NCI-H524 treated with DMSO at 0.1 percent for 48 hours (cell line): ENCODE measurements around the gene CCHCR1.

Experiments used
- DNase-seq: peaks from one replicate; lab custom pipeline; 2025; lab: John Stamatoyannopoulos, UW

Gene CCHCR1

GRCh38 chr6:31128093-31128676 is 29.4 kb downstream of the CCHCR1 start:
- DNase-seq, result no peak

GRCh38 chr6:31126396-31127175 is 31.0 kb downstream of the CCHCR1 start:
- no peak for DNase-seq

- no peak for DNase-seq
Observed at GRCh38 chr6:31125586-31126363, 31.8 kb downstream of the CCHCR1 start.

DNA sequence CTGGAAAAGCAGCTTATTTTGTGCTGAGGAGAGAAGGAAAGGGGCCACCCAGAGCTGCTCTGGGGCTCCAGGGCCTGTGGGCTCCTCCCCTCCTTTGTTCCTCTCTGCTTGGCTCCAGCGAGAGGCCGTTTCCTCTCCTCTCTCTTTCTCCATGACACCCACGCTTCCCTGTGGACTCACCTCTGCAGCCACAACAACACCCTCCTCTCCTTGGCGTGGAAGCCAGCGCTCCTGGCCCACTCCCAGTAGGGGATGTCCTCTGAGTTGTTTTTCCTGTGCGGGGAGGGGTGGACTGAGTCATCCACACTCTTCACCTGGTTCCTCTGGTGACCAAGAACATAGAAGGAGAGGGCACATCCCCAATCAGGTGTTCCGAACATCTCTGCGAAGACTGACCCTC is 32.4 kb downstream of the CCHCR1 start:
- DNase-seq, result no peak

DNA sequence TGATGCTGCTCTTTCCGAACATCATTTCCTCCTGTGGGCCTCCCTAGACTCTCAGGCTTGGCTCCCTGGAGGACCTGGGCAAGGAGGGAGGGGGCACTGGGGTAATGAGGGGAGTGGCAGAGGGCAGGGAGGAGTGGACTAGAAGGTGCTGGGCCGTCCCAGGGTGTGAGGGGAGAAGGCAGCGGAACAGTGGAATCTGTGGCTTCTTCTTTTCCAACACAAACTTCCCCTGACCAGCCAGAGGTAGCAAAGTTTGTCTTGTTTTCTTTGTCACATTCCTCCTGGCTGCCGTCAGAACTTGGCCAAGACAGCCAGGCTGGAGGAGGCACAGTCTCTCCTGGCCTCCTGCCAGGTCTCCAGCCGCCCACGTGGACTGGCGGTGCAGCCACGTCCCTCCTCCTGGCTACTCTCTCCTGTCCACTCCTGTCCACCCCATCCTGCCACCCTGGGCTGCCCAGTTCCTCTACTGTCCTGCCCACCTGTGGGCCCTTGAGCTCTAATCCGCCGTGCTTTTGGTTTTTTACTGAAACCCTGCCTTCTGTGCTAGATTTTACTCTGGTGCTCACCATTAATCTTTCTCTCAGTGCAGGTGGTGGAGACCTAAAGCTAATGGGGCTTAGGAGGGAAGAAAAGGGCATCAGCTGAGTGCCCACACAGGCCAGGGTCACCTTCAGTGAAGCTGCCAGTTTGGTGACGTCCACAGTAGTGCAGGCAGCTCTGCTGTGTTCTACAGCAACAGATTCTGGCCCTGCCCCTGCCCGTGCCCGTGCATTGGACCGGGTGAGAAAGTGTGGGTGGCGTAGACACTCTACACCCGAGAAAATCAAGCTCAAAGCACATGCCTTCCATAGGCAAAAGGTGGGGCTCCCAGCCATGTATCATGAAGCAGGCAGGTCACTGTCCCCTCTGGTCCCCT is 34.6 kb downstream of the CCHCR1 start:
- no peak for DNase-seq

GRCh38 chr6:31121131-31121790 is 36.3 kb downstream of the CCHCR1 start:
- DNase-seq, result no peak

- no peak for DNase-seq
Observed at GRCh38 chr6:31120151-31120915, 37.3 kb downstream of the CCHCR1 start, which contains the start of gene CDSN. CDSN (minus strand) TSS chr6:31120446; CDS start chr6:31120419, 27 bp downstream.

- DNase-seq, result no peak
Observed at GRCh38 chr6:31118178-31118577, 39.4 kb downstream of the CCHCR1 start.

GRCh38 chr6:31116661-31117385 is 40.8 kb downstream of the CCHCR1 start:
- DNase-seq, result no peak

- no peak for DNase-seq
Observed at GRCh38 chr6:31115941-31116560, 41.6 kb downstream of the CCHCR1 start.

DNA sequence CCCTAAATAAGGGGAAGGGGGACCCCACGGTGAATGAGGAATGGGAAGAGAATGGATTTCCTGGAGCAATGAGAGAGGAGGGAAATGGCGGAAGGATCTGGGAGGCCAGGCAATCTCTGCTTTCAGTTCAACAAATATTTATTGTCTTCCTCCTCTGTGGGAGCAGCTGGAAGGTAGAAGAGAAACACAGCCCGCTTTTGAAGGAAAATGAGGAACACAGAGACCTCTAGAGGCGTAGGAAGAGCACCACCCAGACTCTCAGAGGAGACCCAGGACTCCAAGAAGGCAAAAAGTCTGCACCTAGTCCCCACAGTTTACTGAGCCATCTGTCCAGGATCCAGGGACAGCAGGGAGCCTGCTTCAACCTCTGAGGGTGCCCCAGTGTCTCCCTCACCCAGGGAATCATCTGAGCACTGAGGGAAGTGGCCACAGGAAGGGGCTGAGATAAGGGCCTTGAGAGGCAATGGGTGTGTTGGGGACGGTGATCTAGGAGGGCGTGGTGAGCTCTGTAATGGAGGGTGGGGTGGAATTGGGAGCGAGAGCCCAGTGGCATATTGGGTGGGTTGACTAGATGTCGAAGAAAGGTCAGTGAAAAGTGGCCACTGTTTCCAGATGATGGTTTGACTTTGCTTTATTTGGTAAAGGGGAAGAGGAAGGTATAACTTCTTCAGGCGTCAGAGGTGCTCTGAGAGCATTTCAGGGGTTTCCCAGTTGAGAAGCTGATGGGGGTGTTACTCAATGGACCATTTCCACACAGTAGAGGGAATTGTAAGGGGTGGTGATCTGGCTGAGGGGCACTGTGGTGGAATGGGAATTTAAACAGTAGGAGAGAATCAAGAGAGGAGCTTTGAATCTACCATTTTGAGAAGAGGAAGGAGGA is 42.4 kb downstream of the CCHCR1 start:
- no peak for DNase-seq

- DNase-seq, result no peak
Observed at GRCh38 chr6:31114541-31114878, 43.1 kb downstream of the CCHCR1 start, which contains the start of gene PSORS1C1. PSORS1C1 (plus strand) TSS chr6:31114800; CDS start chr6:31129633, 14,833 bp downstream.

DNA sequence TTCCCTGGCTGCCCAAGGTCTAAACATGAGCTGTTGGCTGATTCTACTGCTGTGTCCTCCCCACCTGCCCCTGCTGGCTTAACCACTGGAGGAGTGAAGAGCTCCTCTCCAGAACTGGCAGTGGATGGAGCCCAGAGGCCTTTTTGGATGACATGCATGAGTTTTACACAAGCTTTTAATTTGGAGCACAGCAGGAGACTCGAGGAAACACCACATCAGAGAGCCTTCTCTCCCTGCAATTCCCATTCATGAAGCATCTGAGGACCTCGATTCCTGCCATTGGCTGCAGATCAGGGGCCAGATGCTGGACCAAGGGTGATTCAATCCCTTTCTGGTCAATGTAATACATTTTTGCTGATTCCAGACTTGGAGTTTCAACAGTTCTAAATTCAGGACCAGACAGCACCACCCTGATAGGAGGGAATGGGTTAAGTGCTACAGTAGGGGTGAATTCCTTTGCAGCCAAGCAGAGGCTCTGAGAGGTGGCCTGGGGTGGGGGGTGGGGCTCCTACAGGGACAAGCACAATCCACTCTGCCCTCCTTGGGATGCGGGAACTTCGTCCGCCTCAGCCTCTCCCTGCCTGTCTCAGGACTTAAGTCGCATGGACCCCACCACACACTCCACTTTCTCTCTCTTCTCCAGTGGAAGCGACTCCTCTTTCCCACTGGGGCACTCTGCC is 43.6 kb downstream of the CCHCR1 start:
- DNase-seq, result no peak

DNA sequence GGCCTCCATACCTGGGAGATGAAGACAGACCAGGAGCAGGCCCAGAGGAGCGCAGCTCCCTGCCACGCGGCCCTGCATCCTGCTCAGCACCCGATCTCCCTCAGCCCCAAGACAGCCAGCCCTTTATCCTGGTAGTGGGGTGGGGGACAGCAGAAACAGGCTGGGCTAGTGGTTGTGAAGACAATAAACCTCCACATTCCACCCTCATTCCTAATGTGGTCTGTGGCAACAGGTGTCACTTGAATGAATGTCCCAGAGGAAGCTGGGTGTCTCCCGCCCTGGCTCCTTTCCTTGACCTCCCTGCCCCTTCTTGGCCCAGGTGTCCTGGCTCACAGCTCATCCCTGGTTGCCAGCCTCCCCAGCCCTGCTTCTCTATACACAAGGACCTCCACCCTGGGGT is 45.1 kb downstream of the CCHCR1 start, which contains the start of gene C6orf15:
C6orf15 (minus strand) TSS at position 98 of the 400 bp plus-strand sequence; CDS start at position 78, 20 bp downstream.
- no peak for DNase-seq

GRCh38 chr6:31111712-31112111 is 45.9 kb downstream of the CCHCR1 start:
- no peak for DNase-seq

DNA sequence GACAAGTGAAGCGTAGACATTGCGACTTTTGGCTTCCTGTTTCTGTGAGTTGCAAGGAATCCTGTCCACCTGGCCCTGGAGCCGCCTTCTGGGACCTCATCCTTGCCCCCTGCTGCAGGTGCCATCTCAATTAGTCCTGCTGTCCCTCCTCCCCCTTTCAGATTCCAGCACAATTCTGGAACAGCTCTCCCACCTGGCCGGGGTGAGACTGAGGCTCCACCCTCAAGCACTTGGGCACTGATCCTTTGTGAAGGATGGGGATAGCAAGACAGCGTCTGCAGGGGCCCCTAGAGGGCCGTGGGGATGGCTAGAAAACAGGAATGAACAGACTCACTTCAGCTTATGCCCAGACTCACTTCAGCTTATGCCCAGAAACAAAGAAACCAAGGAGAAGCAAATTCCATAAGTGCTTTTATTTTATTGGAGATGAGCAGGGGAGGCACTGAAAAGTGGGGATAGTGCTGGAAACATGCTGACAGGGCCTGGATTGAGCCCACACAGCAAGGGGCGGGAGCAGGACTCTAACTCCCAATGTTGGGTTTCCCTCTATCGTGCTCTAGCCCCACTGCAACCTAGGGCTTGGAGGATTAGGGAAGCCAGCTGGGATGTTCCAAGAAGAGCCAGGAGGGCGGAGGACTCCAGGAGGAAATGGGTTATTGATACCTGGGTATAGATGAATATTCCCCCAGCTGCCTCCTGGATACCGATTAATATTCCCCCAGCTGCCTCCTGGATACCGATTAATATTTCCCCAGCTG is 46.6 kb downstream of the CCHCR1 start:
- no peak for DNase-seq

- DNase-seq, result no peak
Observed at GRCh38 chr6:31107052-31107451, 50.5 kb downstream of the CCHCR1 start.
